Keratinocyte (primary cell): ENCODE results near the gene JAM3. TPM values are rescaled to one million over a fixed set of nuclear protein-coding genes. Genes with fewer than 3 reads are reported as not detected.
"Not testable (repeated sequence)": the region's sequence is repeated elsewhere in the genome, so short reads cannot be mapped to it uniquely, and the experiment has no call there.

ENCODE experiments used
- DNase-seq: peaks from one replicate; pipeline ENCODE4 v3.0.0-alpha.2; 2011; ENCODE audit warnings: low read depth, missing footprints, low spot score
- FAIRE-seq: peaks from 2 replicates; lab custom pipeline; 2011; peaks lifted over from hg19 to GRCh38; lab: Jason Lieb, UNC
- H2AFZ ChIP-seq: 2 replicates; pipeline ENCODE4 v1.6.0; 2012; ENCODE audit warnings: low read length, control low read depth, inconsistent platforms; ENCODE audit not compliant: control insufficient read depth
- H3K27ac ChIP-seq: 2 replicates; pipeline ENCODE4 v1.5.1; 2011; ENCODE audit warnings: low read length; ENCODE audit not compliant: control insufficient read depth, insufficient read depth
- H3K27me3 ChIP-seq: 3 replicates; pipeline ENCODE4 v1.6.0; 2011; ENCODE audit warnings: low read length; ENCODE audit not compliant: control insufficient read depth, insufficient read depth; ENCODE audit errors: extremely low read depth
- H3K36me3 ChIP-seq, 2 experiments: 2 replicates in 1 of 2; 3 replicates in 1 of 2; pipeline ENCODE4 v1.5.1; 2011; ENCODE audit warnings: low read length in 2 of 2, mild to moderate bottlenecking in 1 of 2; ENCODE audit not compliant: control insufficient read depth in 2 of 2, insufficient read depth in 2 of 2; ENCODE audit errors: extremely low read depth in 1 of 2
- H3K4me1 ChIP-seq: 3 replicates; pipeline ENCODE4 v1.5.1; 2011; ENCODE audit warnings: low read length; ENCODE audit not compliant: control insufficient read depth, insufficient read depth; ENCODE audit errors: extremely low read depth
- H3K4me2 ChIP-seq: 3 replicates; pipeline ENCODE4 v1.6.0; 2011; ENCODE audit warnings: low read depth, low read length; ENCODE audit not compliant: control insufficient read depth, insufficient read depth; ENCODE audit errors: extremely low read depth
- H3K4me3 ChIP-seq, 3 experiments: fragments of 200-600 bp in 1 of 3; sonication (generic) in 1 of 3; 2 replicates in 2 of 3; 3 replicates in 1 of 3; pipeline ENCODE4 v1.5.1; 2011 to 2016; ENCODE audit warnings: low read length in 3 of 3, mild to moderate bottlenecking in 3 of 3, control low read depth in 2 of 3, inconsistent platforms in 1 of 3, low read depth in 1 of 3, mixed read lengths in 1 of 3, mixed run types in 1 of 3, moderate library complexity in 1 of 3; ENCODE audit not compliant: control insufficient read depth in 2 of 3, insufficient read depth in 2 of 3; ENCODE audit errors: extremely low read depth in 1 of 3
- H3K79me2 ChIP-seq: 2 replicates; pipeline ENCODE4 v1.6.0; 2012; ENCODE audit warnings: low read length; ENCODE audit not compliant: control insufficient read depth, insufficient read depth
- H3K9ac ChIP-seq: 3 replicates; pipeline ENCODE4 v1.6.0; 2011; ENCODE audit warnings: low read length; ENCODE audit not compliant: control insufficient read depth, insufficient read depth; ENCODE audit errors: extremely low read depth
- H3K9me1 ChIP-seq: 3 replicates; pipeline ENCODE4 v1.6.0; 2011; ENCODE audit warnings: low read length; ENCODE audit not compliant: control insufficient read depth, insufficient read depth; ENCODE audit errors: extremely low read depth
- H3K9me3 ChIP-seq: 2 replicates; pipeline ENCODE4 v1.5.1; 2012; ENCODE audit warnings: low read depth, low read length; ENCODE audit not compliant: control insufficient read depth
- H4K20me1 ChIP-seq: 3 replicates; pipeline ENCODE4 v1.6.0; 2011; ENCODE audit warnings: low read length; ENCODE audit not compliant: control insufficient read depth, insufficient read depth; ENCODE audit errors: extremely low read depth
- CTCF ChIP-seq, 3 experiments: IDR thresholded peaks in 1 of 3; conservative IDR thresholded peaks in 1 of 3; optimal IDR thresholded peaks in 1 of 3; 2 replicates in 2 of 3; 3 replicates in 1 of 3; pipeline versions ENCODE3 to v1.5.1; 2011; ENCODE audit warnings: low read length in 3 of 3, mild to moderate bottlenecking in 3 of 3, moderate library complexity in 2 of 3, control low read depth in 1 of 3, inconsistent platforms in 1 of 3; ENCODE audit not compliant: insufficient read depth in 2 of 3; ENCODE audit errors: extremely low read depth in 1 of 3
- EZH2 ChIP-seq: IDR thresholded peaks from one replicate; pipeline ENCODE4 v1.6.1; 2012; ENCODE audit warnings: inconsistent platforms, mild to moderate bottlenecking, low read length, moderate library complexity
- dilution Hi-C: fragments of 300-500 bp; cut with MboI; formaldehyde crosslinking; loops from one replicate; pipeline ENCODE4 v1.7.0; 2020; ENCODE audit warnings: low sequenced_read_pairs; ENCODE audit not compliant: extremely low pct_ligation_motif_present
- polyA plus RNA-seq, 5 experiments: library from polyadenylated mRNA; depleted of rRNA in 3 of 5; stranded (reverse) in 3 of 5; stranded (forward) in 1 of 5; unstranded in 1 of 5; fragments of >200 nt; gene quantifications; 1 replicate in 1 of 5; 2 replicates in 3 of 5; 3 replicates in 1 of 5; pipeline versions ENCODE4 v1.2.1 to v1.2.3, GENCODE V29; 2011 to 2012; ENCODE audit warnings: missing spikeins in 2 of 5, low read depth in 1 of 5, low replicate concordance in 1 of 5

JAM3 gene
- polyA plus RNA-seq, 1 donor (not counting 4 experiments of a cell fraction or from before 2014, with no cell fraction given) = 11.4 TPM

- dilution Hi-C loops = no loop called here
- FAIRE-seq (no peak), DNase-seq (no peak)
- Histone ChIP-seq H3K36me3 (no peaks in the 10 kb centered on the region), H3K9me3 (no peaks in the 10 kb centered on the region), H4K20me1 (no peaks in the 10 kb centered on the region), H2AFZ (no peak overlapping the region), H3K4me1 (no peaks in the 10 kb centered on the region), H3K9ac (no peak overlapping the region), H3K27me3 (no peaks in the 10 kb centered on the region), H3K9me1 (no peaks in the 10 kb centered on the region), H3K4me3 (no peak overlapping the region), H3K79me2 (no peaks in the 10 kb centered on the region), H3K27ac (no peak overlapping the region), H3K4me2 (no peak overlapping the region)
- TF ChIP-seq EZH2 (no peak), CTCF (optimal IDR thresholded peaks at IDR 0.05 in 1 of 3, IDR thresholded peaks at IDR 0.05 in 1 of 3, conservative IDR thresholded peaks at IDR 0.05 in 1 of 3; ENCODE audit: extremely low read depth in 1 of 3, insufficient read depth in 2 of 3, low read length in 3 of 3) (no peak)
Observed at GRCh38 chr11:134110252-134110815, 41.5 kb downstream of the JAM3 start.

- H4K20me1 ChIP-seq, H3K4me2 ChIP-seq, DNase-seq, H3K4me1 ChIP-seq, H3K79me2 ChIP-seq, H3K9me1 ChIP-seq, H2AFZ ChIP-seq, FAIRE-seq, H3K9me3 ChIP-seq, H3K36me3 ChIP-seq, H3K4me3 ChIP-seq, H3K9ac ChIP-seq, H3K27ac ChIP-seq, H3K27me3 ChIP-seq, dilution Hi-C loops: not testable (repeated sequence)
Observed at GRCh38 chr11:134113787-134114186, 44.9 kb downstream of the JAM3 start.

- no peaks in the 10 kb centered on the region for H3K36me3 ChIP-seq
- TF ChIP-seq EZH2 (no peak), CTCF (optimal IDR thresholded peaks at IDR 0.05 in 1 of 3, IDR thresholded peaks at IDR 0.05 in 1 of 3, conservative IDR thresholded peaks at IDR 0.05 in 1 of 3; ENCODE audit: extremely low read depth in 1 of 3, insufficient read depth in 2 of 3, low read length in 3 of 3) (no peak)
- H3K4me2 ChIP-seq = no peak overlapping the region
- DNase-seq (no peak), FAIRE-seq (no peak)
- H3K79me2 ChIP-seq = no peaks in the 10 kb centered on the region
- H3K27me3 ChIP-seq = no peaks in the 10 kb centered on the region
- H3K4me3 ChIP-seq = no peak overlapping the region
- no peaks in the 10 kb centered on the region for H3K9me3 ChIP-seq
- no peak overlapping the region for H3K9ac ChIP-seq
- H2AFZ ChIP-seq = no peak overlapping the region
- no peaks in the 10 kb centered on the region for H3K9me1 ChIP-seq
- H4K20me1 ChIP-seq = no peaks in the 10 kb centered on the region
- H3K27ac ChIP-seq = no peak overlapping the region
- dilution Hi-C loops = no loop called here
- peaks cover 30% of the 10 kb centered on the region for H3K4me1 ChIP-seq
Observed at GRCh38 chr11:134116210-134116609, 47.3 kb downstream of the JAM3 start.
